GM18868 (cell line): Measurements from ENCODE around the gene CHRNB1.

Experiments
- ATAC-seq: cut with Tn5 transposase; IDR thresholded peaks from one replicate; pipeline ENCODE4 v1.9.1; 2021; ENCODE audit warnings: mild to moderate bottlenecking, moderate library complexity; ENCODE audit not compliant: unreplicated experiment

CHRNB1 gene, protein sequence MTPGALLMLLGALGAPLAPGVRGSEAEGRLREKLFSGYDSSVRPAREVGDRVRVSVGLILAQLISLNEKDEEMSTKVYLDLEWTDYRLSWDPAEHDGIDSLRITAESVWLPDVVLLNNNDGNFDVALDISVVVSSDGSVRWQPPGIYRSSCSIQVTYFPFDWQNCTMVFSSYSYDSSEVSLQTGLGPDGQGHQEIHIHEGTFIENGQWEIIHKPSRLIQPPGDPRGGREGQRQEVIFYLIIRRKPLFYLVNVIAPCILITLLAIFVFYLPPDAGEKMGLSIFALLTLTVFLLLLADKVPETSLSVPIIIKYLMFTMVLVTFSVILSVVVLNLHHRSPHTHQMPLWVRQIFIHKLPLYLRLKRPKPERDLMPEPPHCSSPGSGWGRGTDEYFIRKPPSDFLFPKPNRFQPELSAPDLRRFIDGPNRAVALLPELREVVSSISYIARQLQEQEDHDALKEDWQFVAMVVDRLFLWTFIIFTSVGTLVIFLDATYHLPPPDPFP

GRCh38 chr17:7444682-7445618 is at the start of gene CHRNB1:
TSS of gene CHRNB1 (plus strand) at chr17:7445061. CDS start at chr17:7445128, 67 bp downstream.
- ATAC-seq = no peak

DNA sequence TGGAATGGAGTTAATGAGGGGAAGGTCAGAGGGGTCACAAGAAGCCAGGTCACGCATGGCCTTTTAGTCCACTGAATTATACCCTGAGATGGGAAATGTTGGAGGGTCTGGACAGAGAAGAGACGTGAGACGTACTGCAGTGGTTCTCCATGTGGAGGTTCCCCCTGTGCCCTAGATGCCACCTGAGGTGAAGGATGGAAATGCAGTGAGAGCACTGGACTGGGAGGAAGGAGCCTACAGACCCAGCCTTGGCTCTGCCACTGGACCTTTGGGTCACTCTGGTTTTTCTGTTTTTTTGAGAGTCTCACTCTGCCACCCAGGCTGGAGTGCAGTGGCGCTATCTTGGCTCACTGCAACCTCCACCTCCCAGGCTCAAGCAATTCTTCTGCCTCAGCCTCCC is 48.7 kb upstream of the CHRNB1 start:
- ATAC-seq = no peak

DNA sequence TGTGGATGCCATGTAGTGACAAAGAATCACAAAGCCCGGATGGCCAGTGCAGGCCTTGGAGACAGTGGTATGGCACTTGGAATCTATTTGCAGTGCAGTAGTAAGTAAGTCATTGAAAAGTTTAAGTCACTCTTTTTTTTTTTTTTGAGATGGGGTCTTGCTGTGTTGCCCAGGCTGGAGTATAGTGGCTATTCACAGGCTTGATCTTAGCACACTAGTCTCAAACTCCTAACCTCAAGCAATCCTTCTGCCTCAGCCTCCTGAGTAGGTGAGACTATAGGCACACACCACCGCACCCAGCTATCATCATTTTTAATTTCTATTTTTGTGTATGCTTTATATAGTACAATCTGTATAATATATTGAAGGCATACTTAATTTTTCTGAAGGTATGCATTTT is 46.2 kb upstream of the CHRNB1 start:
- no peak for ATAC-seq

DNA sequence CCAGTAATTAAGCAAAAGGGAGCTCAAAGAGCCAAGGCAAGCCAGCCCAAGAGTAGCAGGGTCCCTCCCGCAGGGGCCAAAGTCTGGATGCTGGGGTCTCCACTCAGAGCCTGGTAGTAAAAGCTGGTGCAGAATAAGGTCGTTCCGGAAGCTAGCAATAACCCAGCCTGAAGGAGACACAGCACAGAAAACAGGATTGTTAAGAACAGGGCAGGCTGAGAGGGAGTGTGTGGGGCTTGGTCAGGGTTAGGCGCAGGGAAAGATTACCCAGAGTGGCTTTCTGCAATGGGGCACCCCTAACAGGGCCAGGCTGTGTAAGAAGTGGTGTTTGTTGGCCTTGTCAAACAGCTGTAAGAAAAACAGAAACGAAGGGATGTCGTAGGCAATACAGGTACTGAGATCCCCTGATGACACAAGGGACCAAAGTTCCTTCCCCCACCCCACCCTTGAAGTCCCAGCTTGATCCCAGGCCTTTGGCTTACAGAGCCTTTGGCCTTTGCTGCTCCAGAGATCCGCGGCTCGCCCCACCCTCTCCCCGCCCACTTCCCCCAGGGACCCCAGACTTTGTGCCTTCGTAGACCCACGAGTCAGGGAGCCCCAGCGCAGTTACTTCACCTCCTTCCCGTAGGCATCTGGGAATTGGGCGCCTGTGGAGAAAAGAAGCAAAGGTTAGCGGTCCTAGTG is 41.7 kb upstream of the CHRNB1 start:
- ATAC-seq = no peak

DNA sequence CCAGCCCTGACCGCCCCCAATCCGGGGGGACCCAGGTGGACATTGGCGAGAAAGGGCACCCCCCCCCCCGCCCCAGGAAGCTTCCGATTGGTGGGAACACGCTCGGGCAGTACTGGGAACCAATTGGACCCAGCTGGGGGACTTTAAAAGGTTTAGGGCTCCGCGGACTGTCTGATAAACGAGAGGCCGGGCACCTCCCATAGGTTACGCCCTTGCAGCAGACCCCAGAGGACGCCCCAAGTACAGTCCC is 41.2 kb upstream of the CHRNB1 start:
- ATAC-seq = no peak

DNA sequence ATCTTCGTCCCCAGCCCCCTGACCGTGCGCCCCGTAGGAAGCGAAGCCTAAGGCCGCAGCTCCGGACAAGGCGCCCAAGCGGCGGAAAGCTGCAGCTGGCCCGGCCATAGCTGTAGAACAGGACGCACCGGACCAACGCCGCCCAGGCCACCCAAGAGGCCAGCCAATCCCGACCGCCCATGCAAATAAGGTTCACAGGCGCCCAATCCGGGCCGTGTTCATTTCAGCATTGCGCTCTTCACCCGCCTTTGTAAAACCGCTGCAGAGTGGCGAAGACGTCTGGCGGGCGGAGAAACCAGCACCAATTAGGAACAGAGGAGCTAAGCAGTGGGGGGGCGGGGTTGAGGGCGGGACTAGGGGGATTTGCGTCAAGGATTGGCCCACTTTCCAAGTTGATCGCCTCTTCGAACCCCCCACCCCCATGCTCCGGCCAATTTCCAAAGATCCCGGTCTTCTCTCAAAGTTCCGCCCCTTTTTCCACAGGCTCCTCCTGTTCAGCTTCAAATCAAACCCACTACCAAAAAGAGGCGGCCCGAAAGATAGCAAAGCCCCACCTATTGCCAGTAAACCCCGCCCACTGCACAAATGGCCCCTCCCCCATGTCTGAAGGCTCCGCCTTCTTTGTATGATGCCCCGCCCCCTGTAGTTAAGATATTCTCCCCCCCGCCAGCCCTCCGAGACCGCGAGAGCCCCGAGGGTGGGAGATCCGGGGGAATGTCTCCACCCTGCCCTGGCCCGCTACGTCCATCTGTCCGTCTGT is 40.7 kb upstream of the CHRNB1 start, which contains the start of gene TMEM256:
TMEM256 (minus strand) TSS at position 121 of the 760 bp plus-strand sequence; CDS start at position 108, 13 bp downstream.
- ATAC-seq = peak; percentile 94

GRCh38 chr17:7404737-7405349 is 40.0 kb upstream of the CHRNB1 start:
- no peak for ATAC-seq

GRCh38 chr17:7405350-7406234 is 39.3 kb upstream of the CHRNB1 start:
- ATAC-seq = no peak

GRCh38 chr17:7406235-7406825 is 38.5 kb upstream of the CHRNB1 start:
- ATAC-seq = no peak

- no peak for ATAC-seq
Observed at GRCh38 chr17:7407082-7407481, 37.8 kb upstream of the CHRNB1 start.

GRCh38 chr17:7407485-7408251 is 37.2 kb upstream of the CHRNB1 start, which contains the start of gene NLGN2:
TSS of gene NLGN2 (plus strand) at chr17:7407845. CDS start at chr17:7408256, 411 bp downstream.
- no peak for ATAC-seq

GRCh38 chr17:7408252-7408727 is 36.6 kb upstream of the CHRNB1 start:
- no peak for ATAC-seq

- ATAC-seq = no peak
Observed at GRCh38 chr17:7408863-7409262, 36.0 kb upstream of the CHRNB1 start.

DNA sequence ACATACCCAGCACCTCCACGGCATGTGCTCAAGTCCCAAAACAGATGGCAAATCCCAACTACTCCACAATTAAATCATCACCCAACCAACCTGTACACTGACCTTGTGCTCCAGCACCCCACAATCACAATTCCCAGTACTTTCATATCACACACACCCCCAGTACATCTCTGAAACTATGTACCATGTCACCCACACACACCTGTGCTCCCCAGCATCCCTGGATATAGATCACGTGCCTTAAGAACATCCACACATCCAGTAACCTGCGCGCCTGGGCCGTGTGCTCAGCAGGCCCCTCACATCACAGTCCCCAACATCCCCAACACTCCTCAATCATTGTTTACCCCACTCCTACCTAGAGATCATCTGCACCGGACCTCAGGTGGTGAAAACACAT is 35.1 kb upstream of the CHRNB1 start:
- no peak for ATAC-seq

GRCh38 chr17:7410634-7411426 is 34.0 kb upstream of the CHRNB1 start:
- no peak for ATAC-seq

DNA sequence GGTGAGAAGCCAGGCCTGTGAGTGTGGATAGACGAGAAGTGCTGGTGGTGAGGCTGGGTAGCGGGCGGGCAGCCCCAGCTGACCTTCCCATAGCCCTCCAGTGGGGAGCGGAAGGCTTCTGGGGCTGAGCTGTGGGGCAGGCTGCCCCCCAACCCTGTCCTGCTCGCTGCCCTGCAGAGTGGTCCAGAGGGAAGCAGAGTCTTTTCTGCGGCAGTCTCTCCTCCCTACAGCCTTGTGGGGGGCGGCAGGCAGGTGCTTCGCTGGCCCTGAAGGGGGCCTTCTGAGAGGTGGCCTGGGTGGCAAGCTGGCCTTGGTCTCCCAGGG is 33.5 kb upstream of the CHRNB1 start:
- no peak for ATAC-seq
